HG03097 (cell line): ENCODE results near the gene SLC4A5.
"Not testable (repeated sequence)": the region's sequence is repeated elsewhere in the genome, so short reads cannot be mapped to it uniquely, and the experiment has no call there.

Source experiments
- ATAC-seq: cut with Tn5 transposase; IDR thresholded peaks from one replicate; pipeline ENCODE4 v1.9.1; 2021; ENCODE audit not compliant: unreplicated experiment, low FRiP score

The SLC4A5 gene

DNA sequence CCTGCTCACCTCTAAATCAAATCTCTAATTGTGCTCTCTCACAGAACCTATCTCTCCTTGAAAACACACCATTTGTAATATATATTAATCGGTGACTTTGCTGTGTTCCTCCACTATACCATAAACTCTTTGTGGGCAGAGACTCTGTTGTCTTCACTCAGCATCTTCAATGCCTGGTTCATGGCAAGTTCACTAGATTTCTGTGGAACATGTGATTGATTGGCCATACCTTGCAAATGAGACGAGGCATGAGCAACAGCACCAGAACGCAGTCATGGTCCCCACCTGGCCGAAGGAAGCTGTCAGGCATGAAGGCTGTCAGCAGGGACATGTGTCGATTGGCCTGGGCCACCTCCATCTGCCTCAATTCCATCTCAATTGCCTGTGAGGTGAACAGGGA, 25.3 kb upstream of the SLC4A5 start:
- no peak for ATAC-seq

DNA sequence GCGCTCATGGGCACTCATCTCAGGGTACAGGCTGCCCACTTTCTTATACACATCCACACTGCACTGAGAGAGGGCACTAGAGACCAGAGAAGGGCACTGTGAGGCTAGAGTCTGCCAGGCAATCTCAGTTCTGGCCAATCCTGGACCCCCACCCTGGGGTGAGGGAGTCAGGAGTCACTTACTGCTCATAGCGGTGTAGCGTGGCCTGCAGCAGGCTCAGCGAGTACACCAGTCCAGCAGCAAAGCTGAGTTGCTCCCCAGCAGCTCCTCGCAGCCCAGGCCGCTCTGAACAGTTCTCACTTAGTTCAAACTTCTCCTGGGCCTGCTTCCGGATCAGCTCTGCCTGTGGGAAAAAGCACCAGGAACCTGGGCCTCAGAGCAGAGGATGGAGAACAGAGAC, 24.6 kb upstream of the SLC4A5 start:
- ATAC-seq, result no peak

DNA sequence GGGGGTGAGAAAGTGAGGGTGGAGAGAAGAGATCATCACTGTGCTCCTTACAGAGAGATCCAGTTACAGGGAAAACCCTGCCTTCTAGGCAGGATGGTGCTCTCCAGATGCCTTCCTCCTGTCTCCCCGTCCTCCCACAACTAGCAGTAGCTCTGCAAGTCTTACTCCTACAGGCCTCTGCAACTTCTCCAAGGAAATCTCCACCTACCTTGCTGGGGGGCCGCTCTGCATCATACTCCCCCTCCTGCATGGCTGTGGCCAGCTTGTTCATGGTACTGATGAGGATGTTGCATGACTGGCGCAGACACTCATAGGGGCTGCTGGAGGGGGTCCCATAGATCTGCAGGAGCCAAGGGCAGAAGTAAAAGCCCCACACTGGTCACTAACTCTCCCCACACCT, 22.8 kb upstream of the SLC4A5 start:
- no peak for ATAC-seq

DNA sequence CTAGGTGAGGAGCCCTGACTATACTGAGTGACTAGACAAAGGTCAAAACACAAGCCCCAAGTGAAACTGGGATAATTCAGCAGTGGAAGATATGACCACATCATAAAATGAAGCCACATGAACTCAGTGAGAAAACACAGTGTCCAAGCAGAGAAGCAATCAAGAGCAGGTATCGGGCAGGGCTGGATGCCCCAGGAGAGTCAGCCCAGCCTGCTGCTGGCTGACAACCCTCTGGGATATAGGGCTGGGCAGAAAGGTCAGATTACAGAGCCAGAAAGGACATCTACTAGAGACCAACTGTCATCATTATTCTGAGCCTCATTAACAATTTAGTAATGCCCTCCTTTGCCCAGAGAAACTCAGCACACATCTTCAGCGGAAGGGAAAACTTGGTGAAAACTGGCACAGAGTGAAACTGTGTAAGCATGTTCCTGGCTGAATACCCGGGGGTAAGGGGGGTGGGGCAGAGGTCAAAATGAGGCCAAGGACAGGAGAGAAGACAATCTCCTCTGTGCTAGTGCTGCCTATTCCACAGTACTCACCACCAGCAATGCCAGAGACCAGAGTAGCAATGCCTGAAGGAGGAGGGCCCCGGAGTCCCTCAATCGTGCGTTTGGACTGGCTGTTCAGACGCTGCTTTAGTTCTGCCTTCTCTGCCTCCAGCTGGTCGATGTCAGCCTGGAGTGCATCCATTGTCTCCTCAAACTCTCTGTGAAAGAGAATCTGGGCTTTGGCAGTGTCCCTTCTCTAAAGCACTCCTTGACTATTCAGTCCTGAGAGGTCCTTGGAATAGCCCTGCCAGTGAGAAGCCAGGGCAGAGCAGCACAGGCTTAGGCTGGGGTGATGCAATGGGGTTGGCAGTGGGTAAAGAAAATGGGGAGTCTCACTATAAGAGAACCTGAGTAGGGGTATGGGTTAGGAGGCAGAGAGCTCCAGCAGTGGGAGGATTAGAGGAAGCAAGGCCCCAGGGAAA, 21.6 kb upstream of the SLC4A5 start:
- ATAC-seq, result no peak

DNA sequence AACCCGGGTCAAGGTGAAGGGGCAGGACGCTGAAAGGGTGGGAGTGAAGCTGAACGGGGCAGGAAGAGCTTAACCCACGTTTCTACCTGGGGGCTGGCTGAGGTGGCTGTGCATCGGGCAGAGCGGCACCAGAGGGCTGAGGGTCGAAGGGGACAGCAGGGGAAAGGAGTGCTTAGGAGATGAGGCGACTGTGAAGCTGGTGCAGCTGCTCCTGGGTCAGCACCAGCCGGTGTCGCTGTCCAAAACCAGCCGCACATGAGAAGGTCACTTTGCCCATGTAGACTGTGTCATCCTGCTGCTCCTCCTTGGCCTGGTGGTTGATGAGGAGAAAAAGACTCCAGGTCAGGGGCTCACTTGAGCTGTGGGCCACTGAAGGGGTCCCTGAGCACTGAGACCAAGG, 18.1 kb upstream of the SLC4A5 start:
- no peak for ATAC-seq

DNA sequence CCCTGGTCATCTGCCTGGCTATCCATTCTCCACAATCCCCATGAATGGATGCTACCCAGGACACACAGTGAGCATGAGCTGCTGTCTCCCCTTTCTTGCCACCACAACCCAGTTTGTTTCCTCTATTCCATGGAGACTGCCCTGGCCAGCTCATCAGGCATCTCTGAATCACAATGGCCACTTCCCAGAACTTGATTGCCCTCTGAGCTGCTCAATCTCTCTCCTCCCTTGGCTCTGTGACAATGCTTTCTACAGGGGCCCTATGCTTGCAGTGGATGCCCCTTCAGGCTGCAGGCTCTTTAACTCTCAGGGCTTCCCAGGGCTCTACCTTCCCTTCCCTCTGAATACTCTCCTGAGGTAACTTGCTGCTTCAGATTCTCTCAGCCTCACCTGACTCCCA, 14.4 kb upstream of the SLC4A5 start:
- no peak for ATAC-seq

DNA sequence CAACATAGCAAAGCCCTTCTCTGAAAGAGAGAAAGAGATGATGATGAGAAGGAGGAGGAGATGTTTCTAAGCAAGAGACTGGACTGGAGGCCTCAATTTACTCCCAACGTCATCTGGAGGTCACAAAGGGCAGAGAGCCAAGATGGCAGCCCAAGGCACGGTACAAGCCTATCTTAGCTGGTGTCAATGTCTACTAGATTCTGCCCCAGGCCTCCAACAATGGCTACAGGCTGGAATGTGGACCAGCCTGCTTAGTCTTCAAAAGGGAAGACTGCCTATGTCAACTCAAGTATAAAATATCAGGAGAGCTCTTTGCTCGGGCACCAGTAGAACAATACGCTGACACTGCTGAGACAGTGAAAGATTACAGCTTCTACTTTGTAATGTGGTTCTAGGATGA, 6.7 kb upstream of the SLC4A5 start:
- no peak for ATAC-seq

DNA sequence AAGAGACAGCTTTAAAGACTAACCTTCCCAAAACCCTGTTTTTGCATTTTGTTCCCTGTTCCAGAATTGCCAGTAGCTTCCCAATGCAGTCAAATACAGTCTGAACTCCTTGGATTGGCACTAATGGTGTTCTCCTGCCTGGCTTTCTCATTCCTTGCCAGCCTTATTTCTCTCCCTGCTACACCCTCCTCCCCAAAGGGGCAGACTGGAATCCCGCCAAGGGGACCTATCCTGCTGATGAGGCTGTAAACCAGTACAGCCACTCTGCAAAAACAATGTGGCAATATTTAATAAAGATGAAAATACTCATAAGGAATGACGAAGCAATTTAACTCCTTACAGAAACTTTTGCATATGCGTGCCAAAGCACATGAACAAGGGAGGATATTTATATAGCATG, 4.5 kb upstream of the SLC4A5 start:
- no peak for ATAC-seq

DNA sequence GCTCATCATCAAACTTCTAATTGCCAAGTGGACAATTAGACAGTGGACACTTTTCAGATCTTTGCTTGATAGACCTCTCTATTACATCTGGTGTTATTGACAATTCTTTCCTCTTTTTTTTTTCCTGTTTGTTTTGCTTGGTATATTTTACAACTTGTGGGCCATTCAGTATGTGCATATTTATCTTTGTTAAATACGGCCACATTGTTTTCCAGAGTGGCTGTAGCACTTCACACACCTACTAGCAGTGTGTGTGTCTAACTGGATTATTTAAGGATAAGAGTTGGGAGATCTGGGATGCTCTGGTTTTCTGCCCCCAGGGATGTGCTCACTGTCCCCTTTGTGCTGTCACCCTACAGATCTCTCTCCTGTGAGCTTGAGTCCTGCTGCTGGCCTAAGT, 4.1 kb upstream of the SLC4A5 start:
- ATAC-seq, result no peak

DNA sequence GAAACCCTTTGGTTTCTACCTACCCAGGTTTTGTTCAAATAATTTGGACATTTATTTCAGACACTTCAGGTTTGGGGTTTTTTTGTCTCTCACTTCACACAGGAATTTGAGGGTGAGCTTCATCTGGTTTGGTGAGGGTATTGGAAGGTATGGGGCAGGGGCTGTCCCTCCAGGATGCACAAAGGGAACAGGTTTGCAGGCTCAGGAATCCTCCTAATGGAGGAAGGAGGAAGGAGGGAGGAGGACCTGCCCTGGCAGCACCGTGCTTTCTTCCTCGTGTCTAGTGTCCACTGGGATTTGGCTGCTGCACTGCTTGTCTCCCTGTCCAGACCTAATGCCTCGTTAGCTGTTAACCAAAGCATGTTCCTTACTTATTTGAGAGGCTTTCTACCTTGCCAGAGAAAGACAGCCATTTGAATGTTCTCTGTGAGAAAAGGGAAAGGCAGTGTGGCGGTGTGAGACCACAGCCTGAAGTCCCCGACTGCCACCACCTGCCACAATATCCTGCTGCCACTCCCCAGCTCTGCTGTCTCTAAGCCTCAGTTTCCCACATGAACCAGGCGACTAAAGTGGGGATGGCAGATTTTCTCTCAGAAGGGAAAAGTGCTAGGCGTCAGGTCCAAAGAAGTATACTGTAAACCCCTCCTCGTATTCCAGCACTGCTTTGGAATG, 2.2 kb upstream of the SLC4A5 start:
- ATAC-seq, result no peak

DNA sequence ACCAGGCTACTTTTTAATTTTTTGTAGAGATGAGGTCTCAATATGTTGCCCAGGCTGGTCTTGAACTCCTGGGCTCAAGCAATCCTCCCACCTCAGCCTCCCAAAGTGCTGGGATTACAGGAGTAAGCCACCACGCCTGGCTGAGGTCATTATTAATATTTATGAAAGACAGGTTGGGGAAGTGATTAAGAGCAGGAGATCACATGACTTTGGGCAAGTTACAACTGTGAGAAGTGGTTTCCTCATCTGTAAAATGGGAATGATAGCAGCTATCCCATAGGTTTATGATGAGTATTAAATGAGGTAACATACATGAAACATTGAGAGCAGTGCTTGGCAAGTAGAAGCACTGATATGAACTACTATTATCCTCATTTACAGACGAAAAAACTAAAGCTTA, 7.0 kb downstream of the SLC4A5 start:
- not testable (repeated sequence) for ATAC-seq

DNA sequence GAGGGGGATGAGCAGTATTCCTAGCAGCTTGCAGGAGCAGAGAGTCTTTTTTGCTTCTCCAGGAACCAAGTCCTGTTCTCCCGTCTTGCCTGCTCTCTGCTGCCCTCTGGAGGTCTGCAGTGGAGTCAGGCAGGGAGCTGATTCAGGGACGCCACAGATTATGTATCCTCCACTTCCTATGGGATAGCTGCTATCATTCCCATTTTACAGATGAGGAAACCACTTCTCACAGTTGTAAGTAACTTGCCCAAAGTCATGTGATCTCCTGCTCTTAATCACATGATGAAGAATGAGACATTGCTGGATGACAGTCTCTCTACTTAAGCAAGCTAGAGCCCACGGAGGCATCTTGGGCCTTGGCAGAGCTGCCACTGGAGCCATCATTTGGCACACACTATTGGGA, 8.3 kb downstream of the SLC4A5 start:
- no peak for ATAC-seq

DNA sequence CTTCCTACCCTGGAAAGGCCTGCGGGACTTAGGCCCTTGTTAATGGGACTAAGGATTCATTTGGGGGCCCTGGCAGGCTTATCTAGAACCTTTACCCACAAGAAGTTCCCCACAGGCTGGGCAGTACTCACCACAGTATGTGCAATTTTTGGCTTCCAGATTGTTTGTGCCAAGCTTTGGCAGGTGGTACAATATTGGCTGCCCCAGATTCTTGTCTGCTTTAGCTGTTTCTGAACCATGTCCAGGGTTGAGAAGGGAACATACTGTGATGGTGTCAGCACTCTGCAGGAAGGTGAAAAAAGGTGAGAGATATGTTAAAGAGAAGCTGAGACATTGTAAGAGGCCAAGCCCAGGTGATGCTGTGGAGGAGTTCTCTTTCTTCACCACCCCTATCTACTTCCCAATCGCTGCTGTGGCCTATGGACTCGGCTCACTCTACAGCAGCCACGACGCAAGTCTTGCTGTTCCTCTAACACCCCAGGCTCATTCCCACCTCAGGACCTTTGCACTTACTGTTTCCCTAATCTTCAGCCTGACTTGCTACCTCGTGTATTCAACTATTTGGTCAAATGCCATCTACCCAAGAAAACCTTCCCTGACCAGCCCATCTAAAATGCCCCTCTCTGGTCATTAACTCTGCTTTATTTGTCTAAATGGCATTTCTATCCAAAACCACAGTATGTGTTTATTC, 9.2 kb downstream of the SLC4A5 start:
- ATAC-seq, result no peak

DNA sequence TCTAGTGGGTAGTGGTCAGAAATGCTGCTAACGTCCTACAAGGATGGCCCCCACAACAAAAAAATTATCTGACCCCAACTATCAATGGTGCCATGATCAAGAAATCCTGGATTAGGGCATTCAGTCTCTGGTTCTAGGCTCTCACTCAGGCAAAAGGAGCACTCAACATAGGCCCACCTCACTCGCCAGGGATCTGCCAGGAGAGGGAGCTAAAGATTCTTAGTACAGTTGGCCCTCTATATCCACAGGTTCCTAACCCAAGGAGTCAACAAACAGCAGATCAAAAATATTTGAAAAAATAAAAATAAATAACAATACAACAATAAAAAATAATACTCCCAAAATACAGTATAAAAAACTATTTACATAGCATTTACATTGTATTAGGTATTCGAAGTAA, 10.0 kb downstream of the SLC4A5 start:
- no peak for ATAC-seq

DNA sequence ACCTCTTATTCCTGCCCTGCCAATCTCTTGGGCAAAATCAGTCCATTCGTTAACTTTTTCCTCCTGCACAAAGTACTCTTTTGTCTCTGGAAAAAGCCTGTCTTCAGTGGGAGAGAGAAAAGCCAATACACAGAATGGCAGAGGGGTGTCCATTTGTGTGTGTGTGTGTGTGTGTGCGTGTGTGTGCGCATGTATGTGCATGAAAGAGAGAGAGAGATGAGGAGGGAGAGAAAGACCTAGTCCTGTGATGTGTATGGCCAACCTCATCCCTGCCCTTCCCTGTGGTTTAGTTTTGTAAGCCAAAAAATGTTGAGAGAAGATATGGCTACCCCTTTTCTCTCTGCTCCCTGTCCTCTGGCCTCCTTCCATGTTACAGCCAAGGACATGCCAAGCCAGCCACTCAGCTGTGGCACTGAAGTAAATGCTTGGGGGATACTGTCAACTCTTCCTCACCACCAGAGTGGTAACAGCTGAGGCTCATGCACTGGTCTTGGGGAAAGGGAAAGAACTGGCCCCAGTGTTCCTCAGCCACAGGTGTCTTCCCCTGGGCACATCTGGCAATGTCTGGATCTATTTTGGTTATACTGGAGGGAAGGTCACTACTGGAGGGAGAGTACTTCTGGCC, 10.6 kb downstream of the SLC4A5 start:
- ATAC-seq, result no peak

DNA sequence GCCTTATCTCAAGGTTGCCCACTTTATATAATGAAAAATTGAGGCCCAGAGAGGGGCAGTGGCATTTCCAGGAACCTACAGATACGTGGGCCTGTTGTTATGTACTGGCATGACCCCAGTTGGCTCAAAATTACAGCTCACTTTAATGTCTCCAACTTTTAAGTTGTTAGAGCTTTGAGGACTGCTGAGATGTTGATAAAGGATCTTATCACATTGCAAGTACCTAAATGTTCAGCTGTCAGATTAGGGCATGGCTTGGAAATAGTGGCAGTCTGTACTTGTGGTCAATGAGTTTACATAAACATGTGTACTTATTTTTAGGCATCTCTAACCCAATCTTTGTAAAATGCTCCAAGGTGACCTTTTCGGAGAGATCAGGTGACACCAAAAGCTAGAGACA, 14.6 kb downstream of the SLC4A5 start:
- no peak for ATAC-seq

DNA sequence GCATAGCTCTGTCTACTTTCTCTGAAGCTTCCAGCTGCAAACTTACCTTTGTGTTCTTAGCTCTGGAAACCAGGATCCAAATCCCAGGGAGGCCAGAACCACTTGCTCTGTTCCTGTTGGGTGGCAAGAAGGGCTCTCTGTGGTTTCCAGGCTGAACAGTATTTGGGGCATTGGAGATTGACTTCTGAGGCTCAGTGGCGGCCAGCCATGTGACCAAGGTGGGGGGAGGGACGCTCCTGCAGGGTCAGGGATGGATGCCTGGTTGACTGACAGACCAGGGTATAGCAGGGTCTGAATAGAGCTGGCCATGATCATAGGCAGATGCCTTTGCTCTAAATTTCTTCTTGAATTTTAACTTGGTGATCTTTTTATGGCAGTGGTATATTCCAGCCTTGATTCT, 15.1 kb downstream of the SLC4A5 start:
- ATAC-seq, result no peak

DNA sequence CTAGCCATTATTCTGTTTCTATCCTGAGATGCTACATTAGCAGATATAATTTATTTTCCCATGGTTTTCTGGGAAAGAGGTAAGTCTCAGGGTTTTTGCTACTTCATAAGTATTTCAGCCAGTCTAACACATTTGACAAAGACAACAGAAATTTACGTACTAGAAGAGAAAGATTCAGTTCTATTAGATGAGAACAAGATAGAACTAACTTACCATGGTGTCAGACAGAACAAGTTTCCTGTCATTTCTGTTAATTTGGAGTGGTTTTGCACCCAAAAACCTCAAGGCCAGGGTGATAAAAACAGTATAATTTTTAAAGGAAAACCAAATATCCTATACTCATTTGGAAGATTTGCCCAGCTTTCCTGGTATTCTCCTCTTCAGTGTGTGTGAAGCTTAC, 15.6 kb downstream of the SLC4A5 start:
- ATAC-seq, result no peak

DNA sequence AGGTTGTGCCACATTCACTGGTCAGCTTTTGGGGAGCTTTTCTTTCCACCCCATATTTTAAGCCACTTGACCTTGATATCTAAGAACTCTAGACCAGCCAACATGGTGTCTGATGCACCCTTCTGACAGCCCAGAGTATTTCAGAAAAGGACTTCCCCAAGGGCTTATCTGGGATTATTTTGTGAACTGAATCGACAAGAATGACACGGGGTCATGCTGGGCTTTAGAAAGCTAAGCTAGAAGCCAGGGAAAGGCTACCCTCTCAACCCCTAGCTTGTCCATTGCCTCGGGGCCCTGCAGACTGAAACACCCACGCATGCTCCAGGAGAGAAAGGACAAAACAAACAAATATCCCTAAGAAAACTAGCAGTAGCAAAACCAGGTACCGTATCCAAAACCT, 16.0 kb downstream of the SLC4A5 start:
- ATAC-seq, result no peak

DNA sequence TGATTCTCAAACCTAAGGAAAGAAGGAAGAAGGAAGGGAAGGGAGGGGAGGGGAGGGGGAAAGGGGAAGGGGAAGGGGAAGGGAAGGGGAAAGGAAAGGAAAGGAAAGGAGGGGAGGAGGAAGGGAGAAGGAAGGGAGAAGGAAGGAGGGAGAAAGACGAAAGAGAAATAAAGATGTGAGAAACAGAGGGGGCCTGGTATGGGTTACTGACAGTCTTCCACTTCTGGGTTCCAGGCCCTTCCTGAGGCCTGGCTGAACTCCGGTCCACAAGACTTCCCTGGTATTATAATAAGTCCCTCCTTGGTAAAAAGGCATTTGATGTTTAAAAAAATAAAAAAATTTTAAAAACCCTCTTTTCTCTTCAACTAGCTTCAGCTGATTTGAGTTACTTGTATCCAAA, 17.4 kb downstream of the SLC4A5 start:
- no peak for ATAC-seq

DNA sequence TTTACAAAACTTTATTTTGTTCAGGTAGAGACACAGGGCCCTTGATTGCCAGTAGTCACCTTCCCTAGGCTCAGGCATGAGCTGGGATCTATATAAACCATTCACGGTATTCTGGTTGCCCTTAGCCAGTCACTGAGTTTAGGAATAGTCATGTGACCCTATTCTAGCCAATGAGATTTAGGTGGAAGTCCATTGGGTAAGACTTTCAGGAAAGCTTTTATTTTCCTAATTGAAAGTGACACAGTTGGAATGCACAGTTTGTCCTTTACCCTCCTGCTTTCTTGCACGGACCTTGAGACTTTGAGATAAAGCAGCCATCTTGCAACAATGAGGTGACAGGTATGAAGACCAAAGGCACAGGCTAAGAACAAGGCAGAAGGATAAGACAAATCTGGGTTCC, 21.5 kb downstream of the SLC4A5 start:
- no peak for ATAC-seq
